ENCODE results near the gene SERBP1.

- no peak for TF ChIP-seq CTCF (IDR thresholded peaks at IDR 0.05)
- TF ChIP-seq TCF7L2 (IDR thresholded peaks at IDR 0.05; ENCODE audit: low read depth, low read length) = no peak
- TF ChIP-seq REST (IDR thresholded peaks at IDR 0.05; ENCODE audit: insufficient read depth in 1 of 2, low read depth in 2 of 2, low read length in 1 of 2) = no peak
- TF ChIP-seq POLR2AphosphoS5 (IDR thresholded peaks at IDR 0.05; ENCODE audit: low read depth, low read length) = no peak
Measured at GRCh38 chr1:67459068-67459467, 28.9 kb upstream of the SERBP1 start.

Data from Panc1 (cell line).